ENCODE data around the gene ACD.

DNA sequence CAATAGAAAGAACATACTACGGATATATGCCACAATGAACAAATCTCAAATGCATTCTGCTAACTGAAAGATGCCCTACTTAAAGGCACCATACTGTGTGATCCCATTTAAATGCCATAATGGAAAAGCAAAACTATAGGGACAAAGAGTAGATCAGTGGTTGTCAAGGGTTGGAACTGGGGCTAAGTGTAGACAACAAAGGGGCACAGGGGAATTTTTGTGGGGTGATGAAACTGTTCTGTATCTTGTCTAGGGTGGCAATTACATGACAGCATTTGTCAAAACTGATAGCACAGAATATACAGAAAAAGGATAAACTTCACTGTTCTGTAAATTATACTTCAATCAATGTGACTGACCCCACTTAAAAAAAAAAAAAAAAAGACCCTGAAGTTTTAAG is 41.4 kb upstream of the ACD start:
- TF ChIP-seq POLR2A (IDR thresholded peaks at IDR 0.05) (no peak), CTCF (IDR thresholded peaks at IDR 0.05) (no peak)

All from lower leg skin (tissue), 3 donors.